ENCODE measurements around the gene H2BK1. TPM values are rescaled to one million over a fixed set of nuclear protein-coding genes. Genes with fewer than 3 reads are reported as not detected.

The H2BK1 gene
- total RNA-seq, 1 donor from 2014 or later: not detected

GRCh38 chr7:151244841-151245346 is 34.6 kb upstream of the H2BK1 start:
- H3K36me3 ChIP-seq: peaks cover 18 to 20% of the 10 kb centered on the region in 2 donors
- no peaks in the 10 kb centered on the region for H3K9me3 ChIP-seq
- TF ChIP-seq, protein P1, sequence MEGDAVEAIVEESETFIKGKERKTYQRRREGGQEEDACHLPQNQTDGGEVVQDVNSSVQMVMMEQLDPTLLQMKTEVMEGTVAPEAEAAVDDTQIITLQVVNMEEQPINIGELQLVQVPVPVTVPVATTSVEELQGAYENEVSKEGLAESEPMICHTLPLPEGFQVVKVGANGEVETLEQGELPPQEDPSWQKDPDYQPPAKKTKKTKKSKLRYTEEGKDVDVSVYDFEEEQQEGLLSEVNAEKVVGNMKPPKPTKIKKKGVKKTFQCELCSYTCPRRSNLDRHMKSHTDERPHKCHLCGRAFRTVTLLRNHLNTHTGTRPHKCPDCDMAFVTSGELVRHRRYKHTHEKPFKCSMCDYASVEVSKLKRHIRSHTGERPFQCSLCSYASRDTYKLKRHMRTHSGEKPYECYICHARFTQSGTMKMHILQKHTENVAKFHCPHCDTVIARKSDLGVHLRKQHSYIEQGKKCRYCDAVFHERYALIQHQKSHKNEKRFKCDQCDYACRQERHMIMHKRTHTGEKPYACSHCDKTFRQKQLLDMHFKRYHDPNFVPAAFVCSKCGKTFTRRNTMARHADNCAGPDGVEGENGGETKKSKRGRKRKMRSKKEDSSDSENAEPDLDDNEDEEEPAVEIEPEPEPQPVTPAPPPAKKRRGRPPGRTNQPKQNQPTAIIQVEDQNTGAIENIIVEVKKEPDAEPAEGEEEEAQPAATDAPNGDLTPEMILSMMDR (IDR thresholded peaks at IDR 0.05): no peak
- no peak for DNase-seq (ENCODE audit: low spot score in 2 of 2)
- peak overlapping the region; percentile 95 to 99 for H3K27ac ChIP-seq
- H3K4me1 ChIP-seq: peaks cover 29 to 38% of the 10 kb centered on the region in 2 donors
- peak overlapping the region; percentile 50 to 74 for H3K4me3 ChIP-seq
- intact Hi-C loops (cut with DNase I): loop anchor here (1.0 to 10.0 kb wide), 9 partner anchors 18 to 630 kb away; partner anchors contain the start of genes ABCF2, FASTK, PRKAG2 and TMUB1
- no peaks in the 10 kb centered on the region for H3K27me3 ChIP-seq

DNA sequence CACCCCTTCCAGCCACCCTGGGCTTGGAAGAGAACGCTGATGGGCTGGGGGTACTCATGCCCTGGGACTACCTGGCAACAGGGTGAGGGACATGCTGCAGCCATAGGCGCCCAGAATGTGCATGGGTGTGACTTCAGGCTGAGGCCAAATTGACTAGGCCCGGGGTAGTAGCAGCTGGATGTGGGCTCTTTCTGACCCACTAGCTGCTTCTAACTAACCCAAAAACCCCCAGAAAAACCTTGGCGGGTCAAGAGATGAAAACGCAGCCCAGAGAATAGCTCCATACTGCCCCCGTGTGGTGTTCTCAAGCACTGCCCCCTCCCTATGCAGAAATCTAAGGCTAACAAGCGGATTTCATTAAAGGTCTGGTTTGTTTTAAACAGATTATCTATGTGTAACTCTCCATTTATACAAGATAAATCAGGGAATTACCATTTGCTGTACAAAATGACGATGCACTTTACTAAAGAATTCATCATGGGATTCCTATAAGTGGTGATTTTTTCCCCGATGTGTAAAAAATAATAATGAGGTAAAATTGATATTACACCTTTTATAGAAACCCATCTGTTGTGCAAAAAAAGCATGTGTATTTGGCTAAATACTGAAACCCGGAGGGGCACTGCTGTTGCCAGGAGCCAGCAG is 34.0 kb upstream of the H2BK1 start:
- DNase-seq (ENCODE audit: low spot score in 2 of 2): peak in 1 of 2 donors; percentile 72
- peaks cover 28 to 33% of the 10 kb centered on the region in 2 donors for H3K4me1 ChIP-seq
- no peaks in the 10 kb centered on the region for H3K9me3 ChIP-seq
- peak overlapping the region in 1 of 2 donors; percentile 95 for H3K27ac ChIP-seq
- H3K4me3 ChIP-seq: peak overlapping the region in 1 of 2 donors; percentile 74
- peaks cover 23 to 26% of the 10 kb centered on the region in 2 donors for H3K36me3 ChIP-seq
- TF ChIP-seq, protein P1 (IDR thresholded peaks at IDR 0.05): peak; percentile 54 to 92 (median 91)
- intact Hi-C loops (cut with DNase I): loop anchor here (1.0 to 10.0 kb wide), 4 partner anchors 59 to 630 kb away; partner anchors contain the start of gene PRKAG2
- H3K27me3 ChIP-seq: no peaks in the 10 kb centered on the region

DNA sequence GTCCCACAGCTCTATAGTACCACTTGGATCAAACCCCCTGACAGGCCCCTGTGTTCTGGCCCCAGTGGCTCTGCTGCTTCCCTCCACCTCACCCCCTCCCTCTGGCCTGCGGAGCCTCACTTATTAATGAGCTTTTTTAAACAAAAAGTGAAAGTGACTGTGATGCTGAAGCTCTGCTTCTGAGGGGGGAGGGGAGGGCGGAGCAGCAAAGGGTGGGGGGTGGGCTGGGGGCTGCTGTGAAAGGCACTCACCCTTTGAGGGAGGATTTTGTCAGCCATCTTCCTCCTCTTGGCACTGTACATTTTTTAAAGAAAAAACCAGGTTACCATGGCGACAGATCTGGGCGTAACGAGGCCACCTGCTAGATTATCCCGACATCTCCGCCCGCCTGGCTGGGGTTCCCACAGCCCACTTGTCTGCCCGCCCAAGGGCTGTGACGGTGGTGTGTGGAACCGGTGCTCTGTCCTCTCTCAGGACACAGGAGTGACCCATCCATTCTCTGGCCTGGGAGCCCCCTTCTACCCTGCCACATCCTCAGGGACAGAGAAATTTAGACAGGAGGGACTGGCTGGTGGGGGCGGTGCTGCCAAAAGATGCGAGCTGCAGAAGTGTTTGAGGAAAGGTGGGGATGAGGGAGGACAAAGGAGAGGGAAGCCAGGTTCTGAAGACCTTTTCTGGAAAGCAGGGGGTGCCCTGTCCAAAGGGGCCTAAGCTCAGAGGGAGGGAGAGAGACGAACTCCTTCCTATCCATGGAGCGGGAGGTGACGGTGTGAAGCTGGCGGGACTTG is 33.3 kb upstream of the H2BK1 start:
- peak in 1 of 2 donors; percentile 60 for DNase-seq (ENCODE audit: low spot score in 2 of 2)
- intact Hi-C loops (cut with DNase I): loop anchor here (1.0 to 10.0 kb wide), 4 partner anchors 60 to 631 kb away; partner anchors contain the start of gene PRKAG2
- peaks cover 31 to 33% of the 10 kb centered on the region in 2 donors for H3K36me3 ChIP-seq
- TF ChIP-seq, protein P1 (IDR thresholded peaks at IDR 0.05): no peak
- H3K4me1 ChIP-seq: peaks cover 28 to 33% of the 10 kb centered on the region in 2 donors
- H3K27ac ChIP-seq: peak overlapping the region; percentile 36 to 37
- no peaks in the 10 kb centered on the region for H3K27me3 ChIP-seq
- H3K9me3 ChIP-seq: no peaks in the 10 kb centered on the region
- no peak overlapping the region for H3K4me3 ChIP-seq

- Histone ChIP-seq H3K27ac (peak overlapping the region in 1 of 2 donors; percentile 37), H3K27me3 (no peaks in the 10 kb centered on the region), H3K4me1 (peaks cover 28 to 33% of the 10 kb centered on the region in 2 donors), H3K4me3 (no peak overlapping the region), H3K36me3 (peaks cover 37 to 39% of the 10 kb centered on the region in 2 donors), H3K9me3 (no peaks in the 10 kb centered on the region)
- TF ChIP-seq, protein P1 (IDR thresholded peaks at IDR 0.05): no peak
- intact Hi-C loops (cut with DNase I): loop anchor here (10.0 kb wide), 3 partner anchors 262 to 632 kb away; partner anchors contain the start of gene PRKAG2
- no peak for DNase-seq (ENCODE audit: low spot score in 2 of 2)
Observed at GRCh38 chr7:151243045-151243349, 32.7 kb upstream of the H2BK1 start.

DNA sequence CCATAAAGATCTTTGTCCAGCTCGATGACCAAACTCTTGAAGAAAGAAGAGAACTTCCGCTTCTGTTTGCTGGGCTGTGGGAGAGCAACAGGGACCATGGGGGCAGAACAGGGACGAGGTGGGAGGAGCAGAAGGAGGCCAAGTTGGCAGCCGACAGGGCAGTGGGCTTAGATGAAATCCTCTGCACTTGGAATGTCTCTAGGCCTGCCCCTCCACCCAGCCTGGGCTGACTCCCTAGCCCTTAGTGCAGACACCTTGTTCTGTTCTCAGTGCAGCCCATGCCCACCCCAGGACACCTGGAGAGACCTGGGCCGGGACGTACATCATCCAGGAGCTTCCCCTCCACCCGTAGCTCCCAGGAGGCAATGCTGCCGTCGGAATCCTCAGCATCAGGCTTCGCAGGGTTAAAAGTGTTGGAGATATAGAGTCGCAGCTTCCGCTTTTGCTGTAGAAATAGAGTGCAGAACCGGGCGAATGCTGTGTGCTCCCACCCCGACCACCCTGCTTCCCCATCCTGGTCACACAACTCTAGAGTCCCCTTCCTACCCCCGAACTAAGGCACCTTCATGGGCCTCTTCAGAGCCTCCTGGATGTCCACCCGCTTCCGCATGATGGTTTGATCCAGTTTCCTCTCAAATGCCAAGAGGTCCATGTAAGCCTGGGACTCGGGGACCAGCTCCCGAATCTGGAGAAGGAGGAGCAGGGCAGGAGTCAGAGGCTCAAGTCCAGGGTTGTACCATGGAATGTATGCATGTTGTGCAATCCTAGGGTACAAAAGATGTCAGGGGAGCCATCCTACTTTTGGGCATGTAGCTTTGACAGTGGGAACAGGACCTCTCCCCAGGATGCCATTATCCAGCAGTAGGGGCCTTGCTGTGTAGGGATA is 32.1 kb upstream of the H2BK1 start:
- DNase-seq (ENCODE audit: low spot score in 2 of 2): no peak
- Histone ChIP-seq H3K4me3 (no peak overlapping the region), H3K27ac (peak overlapping the region in 1 of 2 donors; percentile 37), H3K27me3 (no peaks in the 10 kb centered on the region), H3K9me3 (no peaks in the 10 kb centered on the region), H3K4me1 (peaks cover 28 to 33% of the 10 kb centered on the region in 2 donors), H3K36me3 (peaks cover 43 to 45% of the 10 kb centered on the region in 2 donors)
- intact Hi-C loops (cut with DNase I): loop anchor here (10.0 kb wide), 3 partner anchors 262 to 632 kb away; partner anchors contain the start of gene PRKAG2
- TF ChIP-seq, protein P1 (IDR thresholded peaks at IDR 0.05): no peak

All from ascending aorta (tissue), 2 donors.